HCT116 (cell line): ENCODE data around the gene UNC79. TPM values are rescaled to one million over a fixed set of nuclear protein-coding genes. Genes with fewer than 3 reads are reported as not detected.

Source experiments
- ATAC-seq: fragments of 200-7000 bp; cut with Tn5 transposase; 2 replicates; pipeline ENCODE4 v1.9.1; 2020; ENCODE audit warnings: mild to moderate bottlenecking, moderate library complexity
- BruUV-seq: library from RNA; stranded (reverse); fragments of 400-500 nt; replicated peaks from 2 replicates; lab custom pipeline; 2021; lab: Mats Ljungman, UMichigan
- CTCF ChIA-PET: fragments of 300-600 bp; sonication (Branson Sonifier 250); formaldehyde crosslinking; loops from one replicate; lab custom pipeline; 2021; ENCODE audit warnings: antibody characterized with exemption; lab: Charles Lee
- POLR2A ChIA-PET: fragments of 300-600, 350-600 bp; sonication (Branson Sonifier 250); formaldehyde crosslinking; loops from one replicate; lab custom pipeline; 2021; ENCODE audit warnings: antibody characterized with exemption; lab: Charles Lee
- RAD21 ChIA-PET, 2 experiments: fragments of 300-600 bp; sonication (Branson Sonifier 250); formaldehyde crosslinking; loops; one replicate each; lab custom pipeline; 2023; ENCODE audit warnings: low total read pairs in 2 of 2; ENCODE audit not compliant: uncharacterized antibody in 2 of 2, unreplicated experiment in 2 of 2, low non-redundant PET in 1 of 2; lab: Charles Lee
- DNase-seq: peaks from one replicate; pipeline ENCODE4 v3.0.0-alpha.2; 2010; ENCODE audit warnings: low read depth, low spot score
- H2AFZ ChIP-seq: fragments of 200-600 bp; shearing (Covaris generic), sonication (generic); 2 replicates; pipeline ENCODE4 v1.6.1; 2017; ENCODE audit warnings: low read depth, mixed run types, mixed read lengths, antibody characterized with exemption, low read length; ENCODE audit not compliant: poor library complexity, severe bottlenecking
- H3K27ac ChIP-seq: 2 replicates; pipeline ENCODE4 v1.5.1; 2012; ENCODE audit warnings: low read depth, low read length
- H3K27me3 ChIP-seq: fragments of 200-600 bp; sonication (generic); 2 replicates; pipeline ENCODE4 v1.6.1; 2016; ENCODE audit warnings: mixed run types, low read length, mixed read lengths; ENCODE audit not compliant: insufficient read depth
- H3K36me3 ChIP-seq, 2 experiments: fragments of 200-500 bp in 1 of 2; fragments of 200-600 bp in 1 of 2; sonication (Bioruptor generic) in 1 of 2; sonication (generic) in 1 of 2; 2 replicates each; pipeline versions ENCODE4 v1.5.1 to v1.6.1; 2014 to 2016; ENCODE audit warnings: low read length in 2 of 2, inconsistent platforms in 1 of 2, mixed read lengths in 1 of 2, mixed run types in 1 of 2; ENCODE audit not compliant: insufficient read depth in 2 of 2, control insufficient read depth in 1 of 2
- H3K4me1 ChIP-seq, 2 experiments: fragments of 200-600 bp in 1 of 2; sonication (generic) in 1 of 2; 2 replicates each; pipeline versions ENCODE4 v1.5.1 to v1.6.1; 2012 to 2017; ENCODE audit warnings: low read length in 2 of 2, inconsistent platforms in 1 of 2, mild to moderate bottlenecking in 1 of 2, mixed read lengths in 1 of 2, mixed run types in 1 of 2, moderate library complexity in 1 of 2; ENCODE audit not compliant: insufficient read depth in 2 of 2, control insufficient read depth in 1 of 2
- H3K4me2 ChIP-seq: fragments of 200-600 bp; sonication (generic); 2 replicates; pipeline ENCODE4 v1.6.1; 2017; ENCODE audit warnings: mixed run types, low read length, mixed read lengths
- H3K4me3 ChIP-seq, 2 experiments: fragments of 200-600 bp in 1 of 2; sonication (generic) in 1 of 2; replicated peaks in 1 of 2; 2 replicates each; pipeline ENCODE4 v1.5.1; 2011 to 2016; ENCODE audit warnings: low read length in 2 of 2, control low read depth in 1 of 2, low read depth in 1 of 2, mild to moderate bottlenecking in 1 of 2, mixed read lengths in 1 of 2, mixed run types in 1 of 2
- H3K79me2 ChIP-seq: fragments of 200-600 bp; sonication (generic); 2 replicates; pipeline ENCODE4 v1.6.1; 2017; ENCODE audit warnings: mild to moderate bottlenecking, mixed run types, low read length, moderate library complexity, mixed read lengths; ENCODE audit not compliant: insufficient read depth
- H3K9ac ChIP-seq: fragments of 200-600 bp; sonication (generic); 2 replicates; pipeline ENCODE4 v1.6.1; 2016; ENCODE audit warnings: low read length, mixed read lengths
- H3K9me2 ChIP-seq: fragments of 200-600 bp; sonication (generic), shearing (Covaris generic); 2 replicates; pipeline ENCODE4 v1.6.1; 2017; ENCODE audit warnings: mixed run types, mild to moderate bottlenecking, moderate library complexity; ENCODE audit not compliant: insufficient read depth
- H3K9me3 ChIP-seq, 2 experiments: fragments of 200-500 bp in 1 of 2; fragments of 200-600 bp in 1 of 2; sonication (Bioruptor generic) in 1 of 2; sonication (generic) in 1 of 2; 2 replicates each; pipeline ENCODE4 v1.6.1; 2014 to 2017; ENCODE audit warnings: low read length in 2 of 2, mixed read lengths in 2 of 2, inconsistent platforms in 1 of 2, low read depth in 1 of 2, mild to moderate bottlenecking in 1 of 2, mixed run types in 1 of 2, moderate library complexity in 1 of 2; ENCODE audit not compliant: control insufficient read depth in 1 of 2, insufficient read depth in 1 of 2
- H4K20me1 ChIP-seq: fragments of 200-600 bp; sonication (generic), shearing (Covaris generic); 2 replicates; pipeline ENCODE4 v1.6.1; 2017; ENCODE audit warnings: mixed run types, mild to moderate bottlenecking, moderate library complexity; ENCODE audit not compliant: insufficient read depth
- ATF3 ChIP-seq: IDR thresholded peaks from 2 replicates; pipeline ENCODE4 v1.6.1; 2012
- CEBPB ChIP-seq: IDR thresholded peaks from 2 replicates; pipeline ENCODE4 v1.6.1; 2012; ENCODE audit warnings: low read depth
- ELF1 ChIP-seq: IDR thresholded peaks from 2 replicates; pipeline ENCODE4 v1.6.1; 2012; ENCODE audit warnings: low read depth, borderline replicate concordance
- EZH2 ChIP-seq: fragments of 200-600 bp; sonication (generic); IDR thresholded peaks from 2 replicates; pipeline ENCODE4 v1.6.1; 2017; ENCODE audit warnings: antibody characterized with exemption, mixed run types
- EZH2phosphoT487 ChIP-seq: fragments of 200-600 bp; IDR thresholded peaks from 2 replicates; pipeline ENCODE4 v1.6.1; 2018; ENCODE audit warnings: antibody characterized with exemption, borderline replicate concordance
- FOSL1 ChIP-seq: IDR thresholded peaks from 2 replicates; pipeline ENCODE4 v1.6.1; 2012; ENCODE audit warnings: low read depth
- JUND ChIP-seq: IDR thresholded peaks from 2 replicates; pipeline ENCODE4 v1.6.1; 2012
- RAD21 ChIP-seq: IDR thresholded peaks from 2 replicates; pipeline ENCODE4 v1.6.1; 2012; ENCODE audit warnings: low read depth, mild to moderate bottlenecking
- SRF ChIP-seq: IDR thresholded peaks from 2 replicates; pipeline ENCODE4 v1.6.1; 2012; ENCODE audit warnings: low read depth
- ZNF274 ChIP-seq: fragments of 200-500 bp; sonication (Bioruptor generic); IDR thresholded peaks from 2 replicates; pipeline ENCODE4 v1.6.1; 2014; ENCODE audit warnings: mild to moderate bottlenecking, low read depth, low read length, inconsistent platforms
- intact Hi-C: fragments of 100-400 bp; cut with micrococcal nuclease; formaldehyde crosslinking; loops from 2 replicates; pipeline ENCODE4 v1.10.0; 2022
- total RNA-seq: library from RNA; stranded (reverse); gene quantifications from one replicate; pipeline ENCODE4 v1.2.1, GENCODE V29; 2021; ENCODE audit not compliant: unreplicated experiment
- TF ChIP-seq, protein P1 (sequence below): IDR thresholded peaks from 2 replicates; pipeline ENCODE4 v1.6.1; 2011; ENCODE audit warnings: mild to moderate bottlenecking, low read length, moderate library complexity; ENCODE audit not compliant: insufficient replicate concordance; ENCODE audit errors: extremely low read depth

The UNC79 gene
- total RNA-seq, 1 experiment from 2014 or later = 0.10 TPM

GRCh38 chr14:93528884-93529558 lies 98.3 kb downstream of the UNC79 start:
- Histone ChIP-seq H3K27ac (no peak overlapping the region), H3K4me3 (no peak overlapping the region), H3K4me1 (no peaks in the 10 kb centered on the region), H3K36me3 (no peaks in the 10 kb centered on the region), H3K79me2 (no peaks in the 10 kb centered on the region), H4K20me1 (no peaks in the 10 kb centered on the region), H3K27me3 (peaks cover 9% of the 10 kb centered on the region; the same call in 1 of the 2 replicates), H3K9ac (no peak overlapping the region), H3K9me2 (no peaks in the 10 kb centered on the region), H3K4me2 (no peak overlapping the region), H2AFZ (no peak overlapping the region), H3K9me3 (no peaks in the 10 kb centered on the region)
- ChIA-PET POLR2A (no interaction called here), CTCF (no interaction called here), RAD21 (no interaction called here)
- intact Hi-C loops = no loop called here
- DNase-seq (no peak), ATAC-seq (no peak)
- no TSS peak for BruUV-seq
- TF ChIP-seq ATF3 = no peak
- no peak for TF ChIP-seq EZH2
- no peak for TF ChIP-seq CEBPB
- TF ChIP-seq, protein P1, sequence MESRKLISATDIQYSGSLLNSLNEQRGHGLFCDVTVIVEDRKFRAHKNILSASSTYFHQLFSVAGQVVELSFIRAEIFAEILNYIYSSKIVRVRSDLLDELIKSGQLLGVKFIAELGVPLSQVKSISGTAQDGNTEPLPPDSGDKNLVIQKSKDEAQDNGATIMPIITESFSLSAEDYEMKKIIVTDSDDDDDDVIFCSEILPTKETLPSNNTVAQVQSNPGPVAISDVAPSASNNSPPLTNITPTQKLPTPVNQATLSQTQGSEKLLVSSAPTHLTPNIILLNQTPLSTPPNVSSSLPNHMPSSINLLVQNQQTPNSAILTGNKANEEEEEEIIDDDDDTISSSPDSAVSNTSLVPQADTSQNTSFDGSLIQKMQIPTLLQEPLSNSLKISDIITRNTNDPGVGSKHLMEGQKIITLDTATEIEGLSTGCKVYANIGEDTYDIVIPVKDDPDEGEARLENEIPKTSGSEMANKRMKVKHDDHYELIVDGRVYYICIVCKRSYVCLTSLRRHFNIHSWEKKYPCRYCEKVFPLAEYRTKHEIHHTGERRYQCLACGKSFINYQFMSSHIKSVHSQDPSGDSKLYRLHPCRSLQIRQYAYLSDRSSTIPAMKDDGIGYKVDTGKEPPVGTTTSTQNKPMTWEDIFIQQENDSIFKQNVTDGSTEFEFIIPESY = no peak
- TF ChIP-seq ZNF274 = no peak
- no peak for TF ChIP-seq FOSL1
- no peak for TF ChIP-seq JUND
- TF ChIP-seq EZH2phosphoT487 = no peak
- TF ChIP-seq SRF = no peak
- no peak for TF ChIP-seq RAD21
- no peak for TF ChIP-seq ELF1
